Tibial nerve (tissue), 4 donors: ENCODE measurements around the gene ASMTL. TPM values are rescaled to one million over a fixed set of nuclear protein-coding genes. Genes with fewer than 3 reads are reported as not detected.
A peak's percentile ranks its signal among the peaks of the same experiment; 100 is the strongest.
"Not testable (repeated sequence)": the region's sequence is repeated elsewhere in the genome, so short reads cannot be mapped to it uniquely, and the experiment has no call there.

ENCODE experiments used
- DNase-seq, 2 donors: peaks; one replicate each; pipeline ENCODE4 v3.0.0-alpha.2; 2019; ENCODE audit warnings: low spot score in 2 of 2
- H3K27ac ChIP-seq, 4 donors: fragments of 200-600 bp; sonication (generic) in 3 of 4; one replicate each; pipeline ENCODE4 v1.5.1; 2017 to 2019; ENCODE audit warnings: mild to moderate bottlenecking in 1 of 4
- H3K27me3 ChIP-seq, 2 donors: fragments of 200-600 bp; sonication (generic) in 1 of 2; one replicate each; pipeline versions ENCODE4 v1.5.1 to v1.6.0; 2017 to 2019
- H3K36me3 ChIP-seq, 3 donors: fragments of 200-600 bp; sonication (generic); one replicate each; pipeline ENCODE4 v1.5.1; 2018 to 2019
- H3K4me1 ChIP-seq, 4 donors: fragments of 200-600 bp; sonication (generic) in 3 of 4; one replicate each; pipeline ENCODE4 v1.5.1; 2017 to 2019
- H3K4me3 ChIP-seq, 4 donors: fragments of 200-600 bp; sonication (generic) in 3 of 4; one replicate each; pipeline ENCODE4 v1.5.1; 2017 to 2019; ENCODE audit warnings: mild to moderate bottlenecking in 1 of 4, moderate library complexity in 1 of 4
- H3K9me3 ChIP-seq, 4 donors: fragments of 200-600 bp; sonication (generic) in 3 of 4; one replicate each; pipeline ENCODE4 v1.5.1; 2017 to 2019
- CTCF ChIP-seq, 5 experiments: fragments of 200-600 bp in 3 of 5; fragments of 450-650 bp in 2 of 5; sonication (generic) in 3 of 5; IDR thresholded peaks; one replicate each; pipeline ENCODE4 v1.5.1; 2016 to 2019; ENCODE audit warnings: antibody characterized with exemption in 5 of 5, mild to moderate bottlenecking in 3 of 5, moderate library complexity in 2 of 5
- EP300 ChIP-seq, 2 donors: sonication (generic); formaldehyde crosslinking; IDR thresholded peaks; one replicate each; pipeline ENCODE4 v1.6.1; 2017; ENCODE audit warnings: antibody characterized with exemption in 2 of 2, mild to moderate bottlenecking in 1 of 2
- POLR2A ChIP-seq, 2 donors: fragments of 450-650 bp; IDR thresholded peaks; one replicate each; pipeline ENCODE4 v1.6.1; 2017; ENCODE audit warnings: antibody characterized with exemption in 2 of 2, mild to moderate bottlenecking in 2 of 2, moderate library complexity in 2 of 2
- WGBS, 2 donors: methylation state at CpG; one replicate each; pipeline ENCODE4 v1.1.5; 2018; 5-methylcytosine and 5-hydroxymethylcytosine counted together
- total RNA-seq, 4 donors: library from RNA; depleted of rRNA; stranded (reverse); fragments of >200 nt; gene quantifications; one replicate each; pipeline ENCODE4 v1.1.0, GENCODE V29; 2016

The ASMTL gene
- total RNA-seq, 4 donors from 2014 or later, result 25.1 to 47.2 (median 43.3) TPM

GRCh38 chrX:1493877-1494510, 41.3 kb upstream of the ASMTL start:
- peaks cover 0 to 8% (median 0%) of the 10 kb centered on the region in 4 donors for H3K4me1 ChIP-seq
- H3K4me3 ChIP-seq, result no peak overlapping the region
- 23 to 27% methylated on average over 10 to 13 of the region's 15 CpGs for WGBS, 2 donors
- H3K36me3 ChIP-seq, result no peaks in the 10 kb centered on the region
- H3K9me3 ChIP-seq, result peaks cover 0 to 15% (median 0%) of the 10 kb centered on the region in 4 donors
- no peak for TF ChIP-seq POLR2A (IDR thresholded peaks at IDR 0.05)
- TF ChIP-seq EP300 (IDR thresholded peaks at IDR 0.05), result no peak
- no peak for TF ChIP-seq CTCF (IDR thresholded peaks at IDR 0.05)
- no peaks in the 10 kb centered on the region for H3K27me3 ChIP-seq
- H3K27ac ChIP-seq, result peak overlapping the region in 1 of 4 donors; percentile 40
- DNase-seq, result no peak

DNA sequence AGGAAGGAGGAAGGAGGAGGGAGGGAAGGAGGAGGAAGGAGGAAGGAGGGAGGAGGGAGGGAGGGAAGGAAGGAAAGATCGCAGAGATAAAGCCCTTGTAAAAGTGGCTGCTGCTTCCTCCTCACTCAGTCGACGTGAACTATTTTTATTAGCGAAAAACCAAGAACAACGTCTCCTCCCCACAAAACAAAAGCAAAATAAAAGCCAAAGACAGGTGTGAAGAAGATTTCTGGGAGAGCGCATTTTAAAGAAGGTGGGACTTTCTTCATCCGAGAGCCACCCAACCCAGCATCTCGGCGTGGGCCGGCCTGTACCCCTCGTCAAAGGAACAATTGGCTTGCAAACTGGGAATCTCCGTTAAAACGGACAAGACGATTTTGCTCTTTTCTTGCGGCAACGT, 40.7 kb upstream of the ASMTL start:
- 22 to 32% methylated on average over 16 of the region's 16 CpGs for WGBS, 2 donors
- Histone ChIP-seq H3K27ac (peak overlapping the region in 1 of 4 donors; percentile 40), H3K27me3 (no peaks in the 10 kb centered on the region), H3K4me1 (peaks cover 0 to 8% (median 0%) of the 10 kb centered on the region in 4 donors), H3K9me3 (peaks cover 0 to 15% (median 0%) of the 10 kb centered on the region in 4 donors), H3K4me3 (no peak overlapping the region), H3K36me3 (no peaks in the 10 kb centered on the region)
- no peak for TF ChIP-seq POLR2A (IDR thresholded peaks at IDR 0.05)
- no peak for TF ChIP-seq CTCF (IDR thresholded peaks at IDR 0.05)
- TF ChIP-seq EP300 (IDR thresholded peaks at IDR 0.05), result no peak
- DNase-seq, result no peak

GRCh38 chrX:1492421-1493012, 39.8 kb upstream of the ASMTL start:
- Histone ChIP-seq H3K9me3 (peaks cover 0 to 15% (median 0%) of the 10 kb centered on the region in 4 donors), H3K36me3 (no peaks in the 10 kb centered on the region), H3K4me1 (peaks cover 0 to 8% (median 0%) of the 10 kb centered on the region in 4 donors), H3K4me3 (no peak overlapping the region), H3K27ac (no peak overlapping the region), H3K27me3 (no peaks in the 10 kb centered on the region)
- TF ChIP-seq POLR2A (IDR thresholded peaks at IDR 0.05) (no peak), CTCF (IDR thresholded peaks at IDR 0.05) (no peak), EP300 (IDR thresholded peaks at IDR 0.05) (no peak)
- DNase-seq, result no peak
- WGBS, 2 donors, result 86 to 91% methylated on average over 9 of the region's 9 CpGs

- no peak for TF ChIP-seq EP300 (IDR thresholded peaks at IDR 0.05)
- no peak for TF ChIP-seq POLR2A (IDR thresholded peaks at IDR 0.05)
- TF ChIP-seq CTCF (IDR thresholded peaks at IDR 0.05), result no peak
- Histone ChIP-seq H3K27ac (no peak overlapping the region), H3K27me3 (no peaks in the 10 kb centered on the region), H3K4me3 (no peak overlapping the region), H3K9me3 (peaks cover 0 to 15% (median 0%) of the 10 kb centered on the region in 4 donors), H3K4me1 (peaks cover 0 to 8% (median 0%) of the 10 kb centered on the region in 4 donors), H3K36me3 (no peaks in the 10 kb centered on the region)
- WGBS, 2 donors, result 83 to 88% methylated on average over 6 of the region's 6 CpGs
- no peak for DNase-seq
These were observed 39.2 kb upstream of the ASMTL start for GRCh38 chrX:1491851-1492349.

DNA sequence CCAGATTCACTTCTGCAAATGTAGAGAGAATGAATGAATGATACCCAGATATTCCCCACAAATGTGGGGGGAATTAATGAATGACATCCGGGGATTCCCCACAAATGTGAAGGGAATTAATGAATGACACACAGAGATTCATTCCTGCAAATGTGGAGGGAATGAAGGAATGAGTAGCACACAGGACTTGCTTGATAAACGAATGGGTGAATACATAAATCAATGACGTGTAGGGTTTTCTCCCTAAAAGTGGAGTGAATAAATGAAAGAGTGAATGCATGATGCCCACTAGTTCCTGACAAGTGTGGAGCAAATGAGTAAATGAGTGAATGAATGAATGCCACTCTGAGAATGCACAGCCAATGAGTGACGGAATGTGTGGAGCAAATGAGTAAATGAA, 38.5 kb upstream of the ASMTL start:
- H3K27me3 ChIP-seq, DNase-seq: not testable (repeated sequence)
- WGBS, 2 donors, result 95 to 97% methylated on average over 4 of the region's 4 CpGs

GRCh38 chrX:1490723-1491122, 38.0 kb upstream of the ASMTL start:
- not testable (repeated sequence) for DNase-seq, H3K4me1 ChIP-seq, H3K4me3 ChIP-seq, H3K36me3 ChIP-seq, H3K27ac ChIP-seq, H3K27me3 ChIP-seq
- 75 to 83% methylated on average over 1 of the region's 1 CpG for WGBS, 2 donors
- peaks cover 0 to 22% (median 0%) of the 10 kb centered on the region in 4 donors for H3K9me3 ChIP-seq

More for the DNA sequence above, 38.5 kb upstream of the ASMTL start:
- not testable (repeated sequence) for H3K27ac ChIP-seq, H3K4me3 ChIP-seq, H3K4me1 ChIP-seq, H3K36me3 ChIP-seq
- H3K9me3 ChIP-seq, result peaks cover 0 to 18% (median 0%) of the 10 kb centered on the region in 4 donors

DNA sequence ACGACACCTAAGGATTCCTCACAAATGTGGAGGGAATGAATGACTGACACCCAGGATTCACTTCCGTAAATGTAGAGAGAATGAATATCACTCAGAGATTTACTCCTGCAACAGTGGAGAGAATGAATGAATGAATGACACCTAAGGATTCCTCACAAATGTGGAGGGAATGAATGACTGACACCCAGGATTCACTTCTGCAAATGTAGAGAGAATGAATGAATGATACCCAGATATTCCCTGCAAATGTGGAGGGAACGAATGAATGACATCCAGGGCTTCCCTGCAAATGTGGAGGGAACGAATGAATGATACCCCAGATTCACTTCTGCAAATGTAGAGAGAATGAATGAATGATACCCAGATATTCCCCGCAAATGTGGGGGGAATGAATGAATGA, 36.6 kb upstream of the ASMTL start:
- 75 to 85% methylated on average over 5 of the region's 5 CpGs for WGBS, 2 donors
- not testable (repeated sequence) for H3K4me3 ChIP-seq, H3K27me3 ChIP-seq, H3K27ac ChIP-seq, H3K4me1 ChIP-seq, DNase-seq, H3K36me3 ChIP-seq
- H3K9me3 ChIP-seq, result peaks cover 0 to 22% (median 0%) of the 10 kb centered on the region in 4 donors
